HEK293 (cell line): ENCODE measurements around the gene SULT1B1.

Experiments
- KLF8 ChIP-seq: fragments of 450-650 bp; formaldehyde crosslinking; IDR thresholded peaks from 2 replicates; pipeline ENCODE4 v1.5.1; 2016; ENCODE audit warnings: missing biosample characterization, missing genetic modification characterization
- ZFP41 ChIP-seq: fragments of 450-650 bp; formaldehyde crosslinking; IDR thresholded peaks from 2 replicates; pipeline ENCODE4 v1.5.1; 2016; ENCODE audit warnings: missing biosample characterization, missing genetic modification characterization, borderline replicate concordance
- ZNF274 ChIP-seq, 2 experiments: fragments of 200-500 bp in 1 of 2; fragments of 450-650 bp in 1 of 2; sonication (Bioruptor generic) in 1 of 2; formaldehyde crosslinking in 1 of 2; IDR thresholded peaks; 2 replicates each; pipeline versions ENCODE4 v1.5.1 to v1.6.1; 2014 to 2016; ENCODE audit warnings: borderline replicate concordance in 1 of 2, inconsistent platforms in 1 of 2, low read length in 1 of 2, missing biosample characterization in 1 of 2, missing genetic modification characterization in 1 of 2
- ZNF391 ChIP-seq: fragments of 450-650 bp; formaldehyde crosslinking; IDR thresholded peaks from 2 replicates; pipeline ENCODE4 v1.5.1; 2016; ENCODE audit warnings: low read depth, missing biosample characterization, missing genetic modification characterization, borderline replicate concordance

GRCh38 chr4:69786547-69786946, 26.1 kb upstream of the SULT1B1 start:
- TF ChIP-seq ZNF274 (IDR thresholded peaks at IDR 0.05; ENCODE audit: low read length) (no peak), ZNF274 (tag by site-specific recombination; IDR thresholded peaks at IDR 0.05; ENCODE audit: borderline replicate concordance) (no peak), KLF8 (tag by site-specific recombination) (no peak), ZFP41 (tag by site-specific recombination) (no peak), ZNF391 (no peak)
